PC-9 (cell line): ENCODE measurements around the gene AQP1.

Experiments used
- EZH2 ChIP-seq: fragments of 200-600 bp; sonication (generic); IDR thresholded peaks from 2 replicates; pipeline ENCODE4 v1.8.0; 2017; ENCODE audit warnings: antibody characterized with exemption, low read depth
- TF ChIP-seq, protein P1 (sequence below): fragments of 200-600 bp; sonication (generic); conservative IDR thresholded peaks from 2 replicates; pipeline ENCODE4 v1.6.1; 2017; ENCODE audit warnings: mixed run types, antibody characterized with exemption, mild to moderate bottlenecking, moderate library complexity

DNA sequence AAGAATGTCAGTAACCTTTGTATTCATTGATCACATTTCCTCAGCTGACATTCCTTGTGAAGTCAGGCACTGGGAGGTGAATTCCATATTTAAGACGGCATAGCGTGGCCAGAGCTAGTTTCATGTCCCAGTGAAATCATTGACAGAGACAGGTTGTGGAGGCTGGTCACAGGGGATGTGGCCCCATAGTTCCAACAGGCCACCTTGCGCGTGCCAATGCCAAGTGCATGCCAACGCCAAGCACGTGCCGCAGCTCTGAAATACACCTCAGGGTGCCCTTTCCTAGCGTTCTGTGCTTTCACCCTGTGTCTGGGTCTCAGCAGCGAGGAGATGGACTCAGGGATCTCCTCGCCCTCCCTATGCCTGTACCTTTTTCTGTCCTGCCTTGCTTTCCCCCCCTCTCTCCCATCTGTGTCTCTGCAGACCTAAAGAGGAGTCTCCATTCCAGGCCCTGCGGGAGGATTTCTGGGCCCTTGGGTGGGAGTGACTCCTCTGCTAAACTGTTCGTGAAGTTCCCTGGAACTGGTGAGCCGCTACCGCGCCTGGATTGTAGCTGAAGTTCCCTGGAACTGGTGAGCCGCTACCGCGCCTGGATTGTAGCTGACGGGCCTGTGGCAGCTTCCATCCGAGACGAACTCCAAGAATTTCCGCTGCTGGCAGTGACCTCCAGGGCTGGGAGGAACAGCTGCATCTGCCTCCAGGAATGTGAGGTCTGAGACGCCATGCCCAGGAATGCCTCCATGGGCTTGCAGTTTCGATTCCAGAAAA lies 19.7 kb downstream of the AQP1 start:
- TF ChIP-seq, protein P1, sequence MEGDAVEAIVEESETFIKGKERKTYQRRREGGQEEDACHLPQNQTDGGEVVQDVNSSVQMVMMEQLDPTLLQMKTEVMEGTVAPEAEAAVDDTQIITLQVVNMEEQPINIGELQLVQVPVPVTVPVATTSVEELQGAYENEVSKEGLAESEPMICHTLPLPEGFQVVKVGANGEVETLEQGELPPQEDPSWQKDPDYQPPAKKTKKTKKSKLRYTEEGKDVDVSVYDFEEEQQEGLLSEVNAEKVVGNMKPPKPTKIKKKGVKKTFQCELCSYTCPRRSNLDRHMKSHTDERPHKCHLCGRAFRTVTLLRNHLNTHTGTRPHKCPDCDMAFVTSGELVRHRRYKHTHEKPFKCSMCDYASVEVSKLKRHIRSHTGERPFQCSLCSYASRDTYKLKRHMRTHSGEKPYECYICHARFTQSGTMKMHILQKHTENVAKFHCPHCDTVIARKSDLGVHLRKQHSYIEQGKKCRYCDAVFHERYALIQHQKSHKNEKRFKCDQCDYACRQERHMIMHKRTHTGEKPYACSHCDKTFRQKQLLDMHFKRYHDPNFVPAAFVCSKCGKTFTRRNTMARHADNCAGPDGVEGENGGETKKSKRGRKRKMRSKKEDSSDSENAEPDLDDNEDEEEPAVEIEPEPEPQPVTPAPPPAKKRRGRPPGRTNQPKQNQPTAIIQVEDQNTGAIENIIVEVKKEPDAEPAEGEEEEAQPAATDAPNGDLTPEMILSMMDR = no peak
- no peak for TF ChIP-seq EZH2
